HG03342 (cell line): ENCODE results near the gene BAD.
"Not testable (repeated sequence)": the region's sequence is repeated elsewhere in the genome, so short reads cannot be mapped to it uniquely, and the experiment has no call there.

ENCODE experiments used
- ATAC-seq: cut with Tn5 transposase; IDR thresholded peaks from one replicate; pipeline ENCODE4 v1.9.1; 2021; ENCODE audit warnings: mild to moderate bottlenecking, moderate library complexity; ENCODE audit not compliant: unreplicated experiment

Gene BAD

GRCh38 chr11:64284048-64284961, at the start of gene BAD:
BAD (minus strand) TSS chr11:64284665; CDS start chr11:64284368, 297 bp downstream.
- peak; percentile 71 for ATAC-seq

DNA sequence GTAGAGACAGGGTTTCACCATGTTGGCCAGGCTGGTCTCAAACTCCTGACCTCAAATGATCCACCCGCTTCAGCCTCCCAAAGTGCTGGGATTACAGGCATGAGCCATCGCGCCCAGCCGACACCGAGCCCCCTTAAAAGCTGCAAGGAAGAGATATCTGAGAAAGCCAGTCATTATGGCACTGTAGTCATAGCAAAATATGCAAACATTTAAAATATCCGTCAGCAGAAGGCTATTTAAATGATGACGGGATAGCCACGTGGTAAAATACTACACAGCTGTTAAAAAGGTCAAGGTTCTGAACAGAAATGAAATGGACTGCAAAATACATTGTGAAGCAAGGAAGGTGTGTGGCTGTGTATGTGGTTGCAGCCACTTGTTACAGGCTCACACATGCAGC, 49.1 kb upstream of the BAD start:
- ATAC-seq, result no peak

DNA sequence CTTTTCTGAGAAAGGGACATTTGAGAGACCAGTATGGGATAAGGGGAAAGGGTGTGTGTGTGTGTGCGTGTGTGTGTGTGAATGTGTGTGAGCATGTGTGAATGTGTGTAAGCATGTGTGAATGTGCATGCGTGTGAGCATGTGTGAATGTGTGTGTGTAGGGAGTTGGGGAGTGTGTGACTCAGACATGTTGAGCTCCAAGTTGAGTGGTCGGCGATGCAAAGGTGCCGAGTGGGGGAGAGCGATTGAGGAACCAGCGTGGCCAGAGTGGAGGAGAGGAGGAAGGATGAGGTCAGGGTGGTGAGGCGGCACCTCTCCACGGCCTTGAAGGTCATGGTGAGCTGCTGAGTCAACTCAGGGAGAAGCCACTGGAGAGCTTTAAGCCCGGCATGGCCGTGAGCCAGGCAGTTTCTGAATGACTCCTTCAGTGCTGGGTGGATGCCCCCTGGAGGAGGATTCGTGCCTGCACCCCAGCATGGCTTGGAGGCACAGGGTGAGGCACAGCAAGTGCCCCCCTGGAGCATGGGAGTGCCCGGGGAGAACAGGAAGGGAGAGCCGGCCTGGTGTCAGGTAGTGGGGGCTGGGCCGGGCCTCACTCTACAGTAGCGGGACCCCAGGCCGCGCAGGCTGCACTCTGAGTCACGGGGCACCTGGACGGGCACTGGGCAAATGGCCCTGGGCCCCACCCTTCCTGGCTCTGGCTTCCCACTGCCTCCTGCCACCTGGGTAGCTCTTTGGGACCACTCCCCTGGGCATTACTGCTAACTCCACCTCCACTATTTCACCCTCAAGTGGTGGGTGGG, 47.3 kb upstream of the BAD start:
- no peak for ATAC-seq

DNA sequence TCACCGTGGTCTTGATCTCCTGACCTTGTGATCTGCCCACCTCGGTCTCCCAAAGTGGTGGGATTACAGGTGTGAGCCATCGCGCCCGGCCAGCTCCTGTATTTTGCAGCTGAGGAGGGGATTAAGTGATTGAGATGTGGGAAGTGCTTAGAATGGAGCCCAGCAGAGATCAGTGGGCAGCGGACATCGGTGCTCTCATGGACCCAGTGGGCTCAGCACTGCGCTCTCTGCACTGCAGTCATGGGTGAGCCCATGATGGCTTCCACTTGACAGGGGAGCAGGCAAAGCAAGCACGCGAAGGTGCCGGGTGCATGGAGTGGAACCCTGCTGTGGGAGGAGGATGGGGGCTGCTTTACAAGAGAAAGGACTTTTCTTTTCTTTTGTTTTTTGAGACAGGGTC, 46.4 kb upstream of the BAD start:
- no peak for ATAC-seq

GRCh38 chr11:64327993-64328392, 43.5 kb upstream of the BAD start:
- ATAC-seq, result no peak

GRCh38 chr11:64327375-64327774, 42.9 kb upstream of the BAD start:
- ATAC-seq, result no peak

DNA sequence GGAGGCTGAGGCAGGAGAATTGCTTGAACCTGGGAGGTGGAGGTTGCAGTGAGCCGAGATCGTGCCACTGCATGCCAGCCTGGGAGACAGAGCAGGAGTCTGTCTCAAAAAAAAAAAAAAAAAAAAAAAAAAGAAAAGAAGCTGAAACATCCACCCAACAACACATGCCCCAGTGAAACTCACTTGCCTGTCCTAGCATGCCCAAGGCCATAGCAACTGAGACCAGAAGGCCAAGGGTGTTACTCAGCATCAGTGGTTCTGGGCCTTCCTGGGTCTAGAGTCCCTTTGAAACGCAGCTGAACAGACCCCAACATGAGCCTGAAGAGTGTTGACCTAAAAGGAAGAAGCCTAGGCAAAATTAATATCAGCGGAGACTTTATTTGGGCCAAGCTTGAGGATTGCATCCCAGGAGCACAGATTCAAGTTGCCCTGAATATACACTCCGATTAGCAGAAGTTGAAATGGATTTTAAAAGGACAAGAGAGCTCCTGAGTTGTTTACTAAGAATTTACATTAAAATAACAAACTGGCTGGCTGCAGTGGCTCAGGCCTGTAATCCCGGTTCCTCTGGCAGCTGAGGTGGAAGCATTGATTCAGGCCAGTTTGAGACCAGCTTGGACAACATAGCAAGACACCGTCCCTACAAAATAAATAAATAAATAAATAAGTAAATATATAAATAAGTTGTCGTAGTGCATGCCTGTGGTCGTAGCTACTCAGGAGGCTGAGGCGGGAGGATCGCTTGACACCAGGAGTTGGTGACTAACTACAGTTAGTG, 40.4 kb upstream of the BAD start:
- no peak for ATAC-seq

DNA sequence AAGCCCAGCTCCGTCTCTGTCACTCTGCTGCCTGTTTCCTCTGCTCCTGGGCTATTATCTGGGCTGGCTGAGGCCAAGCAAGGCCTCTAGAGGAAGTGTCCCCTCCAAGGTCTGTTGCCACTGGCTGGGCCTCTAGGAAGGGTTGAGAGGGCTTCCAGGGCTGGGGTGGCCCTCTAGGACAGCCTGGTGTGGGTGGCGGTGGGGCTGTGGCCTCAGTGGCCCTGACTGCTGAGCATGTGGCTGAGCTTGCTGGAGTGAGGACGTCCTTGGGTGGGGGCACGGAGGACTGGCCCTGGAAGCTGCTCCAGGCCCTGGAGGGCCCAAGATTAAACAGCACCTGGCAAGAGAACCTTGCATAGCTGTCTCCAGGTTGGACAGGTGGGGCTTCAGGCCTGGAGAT, 39.5 kb upstream of the BAD start:
- not testable (repeated sequence) for ATAC-seq

- no peak for ATAC-seq
Observed at GRCh38 chr11:64323373-64323772, 38.9 kb upstream of the BAD start.

DNA sequence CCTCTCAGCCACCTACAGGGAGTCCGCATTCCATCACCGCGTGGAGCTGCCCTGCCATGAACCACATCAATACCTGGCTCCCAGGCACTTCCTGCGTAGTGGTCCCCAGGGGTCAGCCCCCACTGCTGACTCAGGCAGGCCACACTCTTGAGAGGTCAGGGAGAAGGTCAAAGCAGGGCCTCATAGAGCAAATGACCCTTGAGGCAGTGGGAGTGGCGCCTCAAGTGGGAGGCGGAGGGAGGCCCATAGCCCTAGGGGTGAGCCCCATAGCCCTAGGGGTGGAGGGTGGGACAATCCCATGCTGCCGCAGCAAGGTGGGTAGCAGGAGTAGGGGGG, 38.4 kb upstream of the BAD start:
- ATAC-seq, result no peak

DNA sequence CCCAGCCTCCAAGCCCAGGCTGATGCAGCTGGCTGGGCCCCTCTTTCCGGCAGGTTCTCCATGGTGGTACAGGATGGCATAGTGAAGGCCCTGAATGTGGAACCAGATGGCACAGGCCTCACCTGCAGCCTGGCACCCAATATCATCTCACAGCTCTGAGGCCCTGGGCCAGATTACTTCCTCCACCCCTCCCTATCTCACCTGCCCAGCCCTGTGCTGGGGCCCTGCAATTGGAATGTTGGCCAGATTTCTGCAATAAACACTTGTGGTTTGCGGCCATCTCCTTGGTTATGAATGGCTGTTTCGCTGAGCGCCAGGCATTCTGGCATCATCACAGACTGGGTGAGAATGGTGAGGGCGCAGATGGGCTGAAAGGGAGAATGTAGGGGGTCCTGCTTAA, 37.1 kb upstream of the BAD start:
- no peak for ATAC-seq

DNA sequence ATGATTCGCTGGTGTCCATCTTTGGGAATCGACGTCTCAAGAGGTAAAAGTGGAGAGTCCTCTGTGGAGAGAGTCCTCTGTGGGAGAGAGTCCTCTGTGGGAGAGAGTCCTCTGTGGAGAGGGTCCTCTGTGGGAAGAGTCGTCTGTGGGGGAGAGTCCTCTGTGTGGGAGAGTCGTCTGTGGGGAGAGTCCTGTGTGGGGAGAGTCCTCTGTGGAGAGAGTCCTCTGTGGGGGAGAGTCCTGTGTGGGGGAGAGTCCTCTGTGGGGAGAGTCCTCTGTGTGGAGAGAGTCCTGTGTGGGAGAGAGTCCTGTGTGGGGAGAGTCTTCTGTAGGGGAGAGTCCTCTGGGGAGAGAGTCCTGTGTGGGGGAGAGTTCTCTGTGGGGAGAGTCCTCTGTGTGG, 36.6 kb upstream of the BAD start:
- ATAC-seq, result no peak

DNA sequence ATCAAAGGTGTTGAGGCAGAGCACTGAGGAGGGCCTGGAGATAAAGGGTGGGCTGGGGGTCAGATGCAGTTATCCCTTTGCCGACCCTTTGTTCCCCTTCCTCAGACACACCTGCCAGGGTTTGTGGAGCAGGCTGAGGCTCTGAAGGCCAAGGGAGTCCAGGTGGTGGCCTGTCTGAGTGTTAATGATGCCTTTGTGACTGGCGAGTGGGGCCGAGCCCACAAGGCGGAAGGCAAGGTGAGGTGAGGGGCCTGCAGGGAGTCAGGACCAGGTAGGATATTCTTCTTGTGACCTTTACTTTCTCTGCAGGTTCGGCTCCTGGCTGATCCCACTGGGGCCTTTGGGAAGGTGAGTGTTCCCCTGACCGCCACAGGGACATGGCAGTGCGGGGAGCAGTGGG, 36.1 kb upstream of the BAD start:
- no peak for ATAC-seq

DNA sequence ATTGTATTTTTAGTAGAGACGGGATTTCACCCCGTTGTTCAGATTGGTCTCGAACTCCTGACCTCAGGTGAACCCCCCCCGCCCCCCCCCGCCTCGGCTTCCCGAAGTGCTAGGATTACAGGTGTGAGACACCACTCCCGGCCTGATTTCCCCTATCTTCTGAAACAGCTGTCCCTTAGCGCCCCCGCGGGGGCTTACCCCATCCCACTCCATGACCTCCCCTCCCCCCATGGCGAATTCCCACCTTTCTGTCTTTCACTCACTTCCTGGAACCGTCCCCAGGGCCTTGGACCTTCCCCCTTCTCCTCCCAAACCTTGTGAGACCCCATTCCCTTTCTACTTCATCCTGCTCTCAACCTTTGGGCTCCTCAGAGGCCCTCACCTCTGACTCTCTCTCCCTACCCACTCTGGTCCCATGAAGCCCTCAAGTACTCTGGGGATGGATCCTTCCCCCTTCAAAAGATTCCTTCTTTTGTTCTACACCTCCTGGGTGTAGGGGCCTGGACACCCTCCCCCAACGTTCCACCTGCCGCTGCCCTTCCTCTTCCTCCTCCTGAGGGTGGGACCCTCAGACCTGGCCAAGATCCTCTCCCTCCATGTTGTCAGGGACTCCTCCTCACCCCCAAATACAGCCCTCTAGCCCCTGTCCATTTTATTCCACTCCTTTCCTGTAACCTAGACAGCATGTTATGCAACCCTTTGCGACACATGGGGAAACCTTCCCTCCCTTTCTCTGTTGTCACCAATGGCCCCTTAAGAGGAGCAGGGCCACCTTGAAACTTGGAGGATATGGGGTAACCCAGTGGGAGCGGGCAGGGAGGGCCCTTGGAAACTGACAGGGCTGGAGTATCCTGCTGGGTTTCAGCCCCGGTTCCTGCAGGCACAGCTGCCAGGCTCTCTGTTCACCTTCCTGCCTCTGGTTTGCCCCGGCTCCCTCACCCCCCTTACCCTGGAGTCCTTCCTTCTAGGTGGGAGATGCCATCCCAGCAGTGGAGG, 34.6 kb upstream of the BAD start:
- no peak for ATAC-seq

DNA sequence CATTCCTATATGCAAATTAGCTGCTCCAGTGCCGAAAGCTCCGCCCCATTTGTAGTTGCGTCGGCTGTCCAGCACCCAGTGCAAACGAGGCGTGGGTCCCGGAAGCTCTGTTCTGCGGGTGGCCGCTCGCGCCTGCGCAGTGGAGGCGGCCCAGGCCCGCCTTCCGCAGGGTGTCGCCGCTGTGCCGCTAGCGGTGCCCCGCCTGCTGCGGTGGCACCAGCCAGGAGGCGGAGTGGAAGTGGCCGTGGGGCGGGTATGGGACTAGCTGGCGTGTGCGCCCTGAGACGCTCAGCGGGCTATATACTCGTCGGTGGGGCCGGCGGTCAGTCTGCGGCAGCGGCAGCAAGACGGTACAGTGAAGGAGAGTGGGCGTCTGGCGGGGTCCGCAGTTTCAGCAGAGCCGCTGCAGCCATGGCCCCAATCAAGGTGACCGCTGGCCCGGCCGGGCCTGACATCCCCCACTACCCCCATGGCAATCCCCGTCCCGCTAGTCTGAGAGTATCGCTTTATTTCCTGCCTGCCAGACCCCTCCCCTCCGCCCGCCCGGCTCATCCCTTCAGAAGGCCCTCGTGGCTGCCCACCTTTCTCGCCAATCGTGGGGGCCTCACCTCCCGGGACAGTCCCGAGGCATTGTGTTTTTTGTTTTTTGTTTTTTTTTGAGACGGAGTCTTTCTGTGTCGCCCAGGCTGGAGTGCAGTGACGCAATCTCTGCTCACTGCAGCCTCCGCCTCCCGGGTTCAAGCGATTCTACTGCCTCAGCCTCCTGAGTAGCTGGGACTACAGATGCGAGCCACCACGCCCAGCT, 33.7 kb upstream of the BAD start, which contains the start of gene PRDX5:
TSS of gene PRDX5 (plus strand) at position 161 of the 805 bp plus-strand sequence. CDS start at position 256, 95 bp downstream.
- peak; percentile 76 for ATAC-seq

DNA sequence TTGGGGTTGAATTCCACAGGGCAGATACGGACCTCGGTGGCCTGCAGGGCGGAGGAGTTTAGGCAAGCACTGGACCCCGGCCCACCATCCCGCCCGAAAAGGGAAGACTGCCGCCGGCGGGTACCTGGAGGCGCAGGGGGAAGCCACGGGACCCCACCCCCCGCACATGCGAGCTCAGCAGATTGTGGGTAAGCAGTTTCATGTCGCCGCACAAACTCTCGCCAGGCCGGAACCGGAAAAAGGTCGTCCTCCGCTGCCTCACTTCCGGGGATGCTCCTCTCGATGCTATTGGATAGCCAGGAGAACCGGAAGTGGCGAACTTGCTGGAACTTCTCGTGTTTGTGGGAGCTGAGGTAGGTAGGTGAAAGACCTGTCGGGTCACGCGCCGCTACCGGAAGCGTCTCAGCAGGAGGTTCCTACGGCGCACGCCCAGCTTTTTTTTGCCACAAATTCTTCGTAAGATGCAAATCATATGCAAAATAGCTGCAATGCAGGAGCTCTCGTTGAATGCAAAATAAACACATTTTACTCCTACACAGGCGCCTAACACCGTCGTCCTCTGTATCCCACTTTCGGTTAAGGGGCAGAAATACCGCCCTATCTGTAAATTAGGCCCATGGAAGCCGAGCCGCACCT, 33.0 kb upstream of the BAD start, which contains the start of gene TRMT112:
TSS of gene TRMT112 (minus strand) at position 235 of the 636 bp plus-strand sequence. CDS start at position 202, 33 bp downstream.
- peak; percentile 60 for ATAC-seq

DNA sequence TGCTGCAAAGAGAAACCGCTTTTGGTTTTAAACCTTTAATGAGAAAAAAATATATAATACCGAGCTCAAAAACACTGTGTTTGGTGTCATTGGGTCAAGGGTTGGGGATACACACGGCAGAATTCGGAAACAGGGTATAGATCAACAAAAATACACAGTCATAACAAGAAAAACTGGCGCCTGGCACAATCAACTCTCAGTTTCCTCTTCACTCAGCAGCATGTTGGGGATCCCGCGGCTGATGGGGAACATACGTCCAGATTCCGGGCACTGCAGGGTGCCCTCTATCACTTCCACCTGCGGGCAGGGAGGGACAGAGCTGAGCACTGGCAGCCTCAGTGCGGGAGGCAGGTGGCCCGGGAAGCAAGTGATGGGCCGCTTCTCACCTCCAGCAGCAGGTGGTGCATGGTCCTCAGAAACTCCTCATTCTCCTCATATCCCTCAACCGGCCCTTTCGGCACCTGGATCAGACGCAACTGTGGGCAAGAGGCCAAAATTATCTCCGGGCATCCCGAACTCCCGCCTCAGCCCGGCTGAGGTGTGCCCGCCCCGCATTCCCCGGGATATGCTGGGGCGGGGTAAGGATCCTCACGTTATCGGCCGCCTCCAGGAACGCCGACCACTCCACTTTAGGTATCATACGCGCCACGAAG, 32.3 kb upstream of the BAD start:
- ATAC-seq, result no peak
